Neutrophil (primary cell): ENCODE results near the gene CFAP251.

ENCODE experiments used
- H3K27ac ChIP-seq: fragments of 200-600 bp; sonication (generic); 2 replicates; pipeline ENCODE4 v1.5.1; 2016; ENCODE audit warnings: mild to moderate bottlenecking, moderate library complexity
- H3K27me3 ChIP-seq: fragments of 200-600 bp; sonication (generic); 2 replicates; pipeline ENCODE4 v1.6.0; 2016; ENCODE audit warnings: mild to moderate bottlenecking
- H3K36me3 ChIP-seq: fragments of 200-600 bp; sonication (generic); 2 replicates; pipeline ENCODE4 v1.5.1; 2017
- H3K4me1 ChIP-seq, 2 experiments: fragments of 200-600 bp in 1 of 2; sonication (generic) in 1 of 2; 1 replicate in 1 of 2; 2 replicates in 1 of 2; pipeline versions ENCODE4 v1.5.1 to v1.6.1; 2013 to 2016; ENCODE audit warnings: low read depth in 1 of 2, low read length in 1 of 2, mild to moderate bottlenecking in 1 of 2, moderate library complexity in 1 of 2; ENCODE audit not compliant: control insufficient read depth in 1 of 2, insufficient read depth in 1 of 2
- H3K4me3 ChIP-seq, 2 experiments: fragments of 200-600 bp in 1 of 2; sonication (generic) in 1 of 2; 1 replicate in 1 of 2; 2 replicates in 1 of 2; pipeline ENCODE4 v1.5.1; 2013 to 2016; ENCODE audit warnings: low read depth in 1 of 2, low read length in 1 of 2, mild to moderate bottlenecking in 1 of 2, moderate library complexity in 1 of 2
- H3K9me3 ChIP-seq: fragments of 200-600 bp; sonication (generic); 2 replicates; pipeline ENCODE4 v1.5.1; 2016
- CTCF ChIP-seq: fragments of 200-600 bp; sonication (generic); IDR thresholded peaks from 2 replicates; pipeline ENCODE4 v1.5.1; 2016; ENCODE audit warnings: antibody characterized with exemption

The CFAP251 gene

GRCh38 chr12:122026706-122027333, 108.4 kb downstream of the CFAP251 start:
- TF ChIP-seq CTCF, result no peak
- Histone ChIP-seq H3K4me3 (no peak overlapping the region), H3K36me3 (no peaks in the 10 kb centered on the region), H3K4me1 (peaks cover 11% of the 10 kb centered on the region in 2 experiments), H3K27me3 (peaks cover 30% of the 10 kb centered on the region), H3K27ac (no peak overlapping the region), H3K9me3 (no peaks in the 10 kb centered on the region)

- Histone ChIP-seq H3K9me3 (no peaks in the 10 kb centered on the region), H3K4me1 (peaks cover 3 to 4% of the 10 kb centered on the region in 2 experiments), H3K36me3 (no peaks in the 10 kb centered on the region), H3K27me3 (peaks cover 17% of the 10 kb centered on the region), H3K4me3 (no peak overlapping the region), H3K27ac (no peak overlapping the region)
- TF ChIP-seq CTCF, result no peak
Measured at GRCh38 chr12:122028165-122028904, 109.9 kb downstream of the CFAP251 start.

GRCh38 chr12:122028905-122029560, 110.6 kb downstream of the CFAP251 start:
- Histone ChIP-seq H3K9me3 (no peaks in the 10 kb centered on the region), H3K4me3 (no peak overlapping the region), H3K36me3 (no peaks in the 10 kb centered on the region), H3K4me1 (no peaks in the 10 kb centered on the region), H3K27me3 (peaks cover 10% of the 10 kb centered on the region), H3K27ac (no peak overlapping the region)
- no peak for TF ChIP-seq CTCF

GRCh38 chr12:122029620-122030423, 111.4 kb downstream of the CFAP251 start:
- H3K36me3 ChIP-seq, result no peaks in the 10 kb centered on the region
- H3K4me1 ChIP-seq, result no peaks in the 10 kb centered on the region
- peaks cover 2% of the 10 kb centered on the region for H3K27me3 ChIP-seq
- H3K9me3 ChIP-seq, result no peaks in the 10 kb centered on the region
- TF ChIP-seq CTCF, result no peak
- H3K4me3 ChIP-seq, result no peak overlapping the region
- no peak overlapping the region for H3K27ac ChIP-seq

GRCh38 chr12:122030424-122031035, 112.1 kb downstream of the CFAP251 start:
- no peak for TF ChIP-seq CTCF
- Histone ChIP-seq H3K36me3 (no peaks in the 10 kb centered on the region), H3K4me3 (no peak overlapping the region), H3K9me3 (no peaks in the 10 kb centered on the region), H3K27ac (no peak overlapping the region), H3K27me3 (no peaks in the 10 kb centered on the region), H3K4me1 (no peaks in the 10 kb centered on the region)
